DND-41 (cell line): Measurements from ENCODE around the gene WDFY3.
"Not testable (repeated sequence)": the region's sequence is repeated elsewhere in the genome, so short reads cannot be mapped to it uniquely, and the experiment has no call there.

Experiments
- ATAC-seq: fragments of 200-7000 bp; cut with Tn5 transposase; 3 replicates; pipeline ENCODE4 v1.9.1; 2021; ENCODE audit warnings: low read depth; ENCODE audit not compliant: insufficient read depth
- DNase-seq: peaks from one replicate; pipeline ENCODE4 v3.0.0-alpha.2; 2020
- H2AFZ ChIP-seq: 2 replicates; pipeline ENCODE4 v1.6.0; 2012; ENCODE audit warnings: low read depth, low read length
- H3K27ac ChIP-seq: 2 replicates; pipeline ENCODE4 v1.5.1; 2012; ENCODE audit warnings: low read length, inconsistent platforms
- H3K27me3 ChIP-seq: fragments of 200-600 bp; sonication (generic); 2 replicates; pipeline ENCODE4 v1.6.0; 2012; ENCODE audit warnings: low read length, mild to moderate bottlenecking, inconsistent platforms; ENCODE audit not compliant: insufficient read depth, poor library complexity
- H3K36me3 ChIP-seq: 2 replicates; pipeline ENCODE4 v1.5.1; 2012; ENCODE audit warnings: low read length, inconsistent platforms; ENCODE audit not compliant: insufficient read depth
- H3K4me1 ChIP-seq: 2 replicates; pipeline ENCODE4 v1.5.1; 2012; ENCODE audit warnings: mild to moderate bottlenecking, low read length; ENCODE audit not compliant: insufficient read depth
- H3K4me2 ChIP-seq: 2 replicates; pipeline ENCODE4 v1.6.0; 2012; ENCODE audit warnings: mild to moderate bottlenecking, moderate library complexity, low read length, inconsistent platforms; ENCODE audit not compliant: insufficient read depth
- H3K4me3 ChIP-seq, 2 experiments: fragments of 200-600 bp in 1 of 2; shearing (Covaris generic) in 1 of 2; 2 replicates each; pipeline ENCODE4 v1.5.1; 2012 to 2016; ENCODE audit warnings: inconsistent platforms in 2 of 2, low read length in 2 of 2, mild to moderate bottlenecking in 2 of 2, low read depth in 1 of 2, moderate library complexity in 1 of 2
- H3K79me2 ChIP-seq: 2 replicates; pipeline ENCODE4 v1.6.0; 2012; ENCODE audit warnings: low read length, inconsistent platforms; ENCODE audit not compliant: insufficient read depth
- H3K9ac ChIP-seq: 2 replicates; pipeline ENCODE4 v1.6.0; 2012; ENCODE audit warnings: low read depth, mild to moderate bottlenecking, inconsistent platforms, low read length, moderate library complexity
- H3K9me3 ChIP-seq: 2 replicates; pipeline ENCODE4 v1.5.1; 2012; ENCODE audit warnings: low read length, moderate library complexity, mild to moderate bottlenecking, inconsistent platforms; ENCODE audit not compliant: insufficient read depth, severe bottlenecking
- H4K20me1 ChIP-seq: 2 replicates; pipeline ENCODE4 v1.6.0; 2012; ENCODE audit warnings: low read length; ENCODE audit not compliant: insufficient read depth
- CTCF ChIP-seq: IDR thresholded peaks from 2 replicates; pipeline ENCODE4 v1.5.1; 2012; ENCODE audit warnings: borderline replicate concordance, low read length, moderate library complexity, mild to moderate bottlenecking; ENCODE audit not compliant: poor library complexity, severe bottlenecking; ENCODE audit errors: extremely low read depth
- EZH2 ChIP-seq: IDR thresholded peaks from 3 replicates; pipeline ENCODE4 v1.6.1; 2012; ENCODE audit warnings: borderline replicate concordance, low read depth, mild to moderate bottlenecking, moderate library complexity, low read length, inconsistent platforms; ENCODE audit not compliant: severe bottlenecking

Gene WDFY3

GRCh38 chr4:84688605-84689004, 277.9 kb downstream of the WDFY3 start:
- H3K27ac ChIP-seq: no peak overlapping the region
- no peak overlapping the region for H3K4me2 ChIP-seq
- no peaks in the 10 kb centered on the region for H3K36me3 ChIP-seq
- H3K9ac ChIP-seq: no peak overlapping the region
- no peak for ATAC-seq
- H2AFZ ChIP-seq: no peak overlapping the region
- no peaks in the 10 kb centered on the region for H3K9me3 ChIP-seq
- no peak for DNase-seq
- H3K27me3 ChIP-seq: no peaks in the 10 kb centered on the region
- TF ChIP-seq EZH2 (no peak), CTCF (no peak)
- H3K4me3 ChIP-seq: no peak overlapping the region
- H4K20me1 ChIP-seq: no peaks in the 10 kb centered on the region
- no peaks in the 10 kb centered on the region for H3K4me1 ChIP-seq
- no peaks in the 10 kb centered on the region for H3K79me2 ChIP-seq

- Histone ChIP-seq H3K4me2 (no peak overlapping the region), H3K4me1 (peaks cover 14% of the 10 kb centered on the region), H3K4me3 (no peak overlapping the region), H3K9me3 (no peaks in the 10 kb centered on the region), H3K27me3 (peaks cover 6% of the 10 kb centered on the region), H3K36me3 (no peaks in the 10 kb centered on the region), H4K20me1 (no peaks in the 10 kb centered on the region), H3K27ac (no peak overlapping the region), H2AFZ (no peak overlapping the region), H3K9ac (no peak overlapping the region), H3K79me2 (no peaks in the 10 kb centered on the region)
- no peak for ATAC-seq
- DNase-seq: no peak
- TF ChIP-seq EZH2: no peak
- no peak for TF ChIP-seq CTCF
Measured at GRCh38 chr4:84685105-84685504, 281.4 kb downstream of the WDFY3 start.

- Histone ChIP-seq H3K4me2 (no peak overlapping the region), H3K9ac (no peak overlapping the region), H4K20me1 (no peaks in the 10 kb centered on the region), H3K79me2 (no peaks in the 10 kb centered on the region), H3K27me3 (peaks cover 6% of the 10 kb centered on the region), H3K4me1 (peaks cover 14% of the 10 kb centered on the region), H3K27ac (no peak overlapping the region), H3K4me3 (no peak overlapping the region), H3K9me3 (no peaks in the 10 kb centered on the region), H2AFZ (no peak overlapping the region), H3K36me3 (no peaks in the 10 kb centered on the region)
- no peak for DNase-seq
- ATAC-seq: no peak
- no peak for TF ChIP-seq EZH2
- TF ChIP-seq CTCF: no peak
Measured at GRCh38 chr4:84684361-84684760, 282.1 kb downstream of the WDFY3 start.

GRCh38 chr4:84683064-84683850, 283.2 kb downstream of the WDFY3 start:
- Histone ChIP-seq H3K27ac (no peak overlapping the region), H3K9ac (no peak overlapping the region), H3K4me2 (no peak overlapping the region), H4K20me1 (no peaks in the 10 kb centered on the region), H3K36me3 (no peaks in the 10 kb centered on the region), H3K4me1 (peaks cover 14% of the 10 kb centered on the region), H3K4me3 (no peak overlapping the region), H3K27me3 (peaks cover 6% of the 10 kb centered on the region), H3K79me2 (no peaks in the 10 kb centered on the region), H3K9me3 (no peaks in the 10 kb centered on the region), H2AFZ (no peak overlapping the region)
- DNase-seq: no peak
- no peak for ATAC-seq
- no peak for TF ChIP-seq CTCF
- no peak for TF ChIP-seq EZH2

GRCh38 chr4:84682661-84683060, 283.8 kb downstream of the WDFY3 start:
- H3K27ac ChIP-seq, H3K9ac ChIP-seq, H3K9me3 ChIP-seq, H3K79me2 ChIP-seq, H3K4me3 ChIP-seq, H3K36me3 ChIP-seq, DNase-seq, H2AFZ ChIP-seq, H3K4me2 ChIP-seq, H3K27me3 ChIP-seq, ATAC-seq, H4K20me1 ChIP-seq: not testable (repeated sequence)
- H3K4me1 ChIP-seq: peaks cover 14% of the 10 kb centered on the region
